Measurements from ENCODE around the gene C1orf232. TPM values are rescaled to one million over a fixed set of nuclear protein-coding genes. Genes with fewer than 3 reads are reported as not detected.

The C1orf232 gene
- total RNA-seq, 1 experiment from 2014 or later: not detected

GRCh38 chr1:26177182-26177684 is 8.5 kb upstream of the C1orf232 start, which contains the start of gene CNKSR1 (continued):
- TF ChIP-seq ZBTB33 (IDR thresholded peaks at IDR 0.05; ENCODE audit: extremely low read depth, insufficient replicate concordance, low read length) (no peak), MAX (IDR thresholded peaks at IDR 0.05) (no peak; the same call in 1 of the 2 replicates)

- Histone ChIP-seq H3K9ac (ENCODE audit: low read length) (no peak overlapping the region), H3K27ac (ENCODE audit: low read depth, low read length) (no peak overlapping the region), H3K4me3 (replicated peaks in 1 of 2; ENCODE audit: low read depth in 1 of 2, low read length in 2 of 2) (no peak overlapping the region), H2AFZ (ENCODE audit: low read depth, low read length, poor library complexity, severe bottlenecking) (no peak overlapping the region), H3K27me3 (ENCODE audit: insufficient read depth, low read length) (no peaks in the 10 kb centered on the region), H3K79me2 (ENCODE audit: insufficient read depth, low read length) (peaks cover 20% of the 10 kb centered on the region), H3K9me3 (ENCODE audit: control insufficient read depth in 1 of 2, insufficient read depth in 1 of 2, low read depth in 1 of 2, low read length in 2 of 2) (no peaks in the 10 kb centered on the region), H3K9me2 (ENCODE audit: insufficient read depth) (no peaks in the 10 kb centered on the region), H3K4me1 (ENCODE audit: control insufficient read depth in 1 of 2, insufficient read depth in 2 of 2, low read length in 2 of 2) (peaks cover 15 to 34% of the 10 kb centered on the region in 2 experiments), H3K4me2 (ENCODE audit: low read length) (no peak overlapping the region), H3K36me3 (ENCODE audit: control insufficient read depth in 1 of 2, insufficient read depth in 2 of 2, low read length in 2 of 2) (no peaks in the 10 kb centered on the region; a peak in 1 of 4 replicates), H4K20me1 (ENCODE audit: insufficient read depth) (no peaks in the 10 kb centered on the region)
- ATAC-seq (no peak), DNase-seq (ENCODE audit: low read depth, low spot score) (no peak)
- ChIA-PET CTCF (interaction anchor here (1.3 kb wide), 1 partner anchor 52 kb away, joined by 3 read pairs; no protein-coding TSS in a partner anchor), POLR2A (interaction anchor here (2.8 kb wide), 1 partner anchor 59 kb away, joined by 7 read pairs; the partner anchor contains the start of gene CEP85), RAD21 (ENCODE audit: low non-redundant PET in 1 of 2, low total read pairs in 2 of 2, uncharacterized antibody in 2 of 2, unreplicated experiment in 2 of 2) (no interaction called here)
- TF ChIP-seq EZH2phosphoT487 (IDR thresholded peaks at IDR 0.05; ENCODE audit: borderline replicate concordance) (no peak), ZNF274 (IDR thresholded peaks at IDR 0.05; ENCODE audit: low read depth, low read length) (no peak), POLR2AphosphoS5 (IDR thresholded peaks at IDR 0.05; ENCODE audit: low read depth, low read length) (no peak), ELF1 (IDR thresholded peaks at IDR 0.05; ENCODE audit: borderline replicate concordance, low read depth) (no peak), REST (IDR thresholded peaks at IDR 0.05; ENCODE audit: low read depth) (no peak), SRF (IDR thresholded peaks at IDR 0.05; ENCODE audit: low read depth) (no peak), FOSL1 (IDR thresholded peaks at IDR 0.05; ENCODE audit: low read depth) (no peak), CTCF (IDR thresholded peaks at IDR 0.05 in 2 of 3, conservative IDR thresholded peaks at IDR 0.05 in 1 of 3; ENCODE audit: borderline replicate concordance in 1 of 3, insufficient read depth in 1 of 3, low read depth in 2 of 3, low read length in 2 of 3) (no peak), TCF7L2 (IDR thresholded peaks at IDR 0.05; ENCODE audit: borderline replicate concordance, extremely low read depth, insufficient read depth, insufficient read length) (no peak), SP1 (IDR thresholded peaks at IDR 0.05; ENCODE audit: low read depth) (no peak), YY1 (IDR thresholded peaks at IDR 0.05; ENCODE audit: extremely low read depth, insufficient replicate concordance, low read depth, low read length) (no peak), CBX3 (IDR thresholded peaks at IDR 0.05; ENCODE audit: low read depth) (no peak), ZFX (IDR thresholded peaks at IDR 0.05) (no peak), JUND (IDR thresholded peaks at IDR 0.05) (no peak), CEBPB (IDR thresholded peaks at IDR 0.05; ENCODE audit: low read depth) (no peak)
- BruUV-seq (replicated peaks): no TSS peak
- intact Hi-C loops (cut with micrococcal nuclease): loop anchor here (5.0 kb wide), 1 partner anchor 57 kb away; the partner anchor contains the start of gene CEP85
Measured at GRCh38 chr1:26175346-26175745, 6.6 kb upstream of the C1orf232 start.
